ENCODE results near the gene MYG1. TPM values are rescaled to one million over a fixed set of nuclear protein-coding genes. Genes with fewer than 3 reads are reported as not detected.

MYG1 gene
- total and polyA plus RNA-seq, 2 donors (not counting 3 experiments of a cell fraction or from before 2014, with no cell fraction given): 65.5 to 65.8 TPM

- Histone ChIP-seq H3K4me3 (replicated peaks in 1 of 3; ENCODE audit: insufficient read depth in 1 of 3, low read depth in 1 of 3, low read length in 3 of 3) (peak overlapping the region; percentile 8 to 65 (median 57)), H3K36me3 (ENCODE audit: control insufficient read depth in 2 of 2, extremely low read depth in 1 of 2, insufficient read depth in 2 of 2, low read length in 2 of 2) (peaks cover 3 to 12% of the 10 kb centered on the region in 2 experiments), H3K9me1 (replicated peaks; ENCODE audit: control insufficient read depth, extremely low read depth, insufficient read depth, low read length) (no peaks in the 10 kb centered on the region), H3K79me2 (ENCODE audit: control insufficient read depth, insufficient read depth, low read length) (peaks cover 32% of the 10 kb centered on the region), H3K9ac (replicated peaks; ENCODE audit: extremely low read depth, insufficient read depth, low read length) (peak overlapping the region; percentile 46), H2AFZ (ENCODE audit: low read depth, low read length) (peak overlapping the region; percentile 0), H3K27me3 (ENCODE audit: control insufficient read depth in 2 of 2, insufficient read depth in 2 of 2, low read length in 2 of 2) (no peaks in the 10 kb centered on the region), H3K9me3 (replicated peaks; ENCODE audit: control insufficient read depth, insufficient read depth, low read length) (no peaks in the 10 kb centered on the region), H3K4me1 (ENCODE audit: control insufficient read depth, extremely low read depth, insufficient read depth, low read length) (peaks cover 30% of the 10 kb centered on the region), H3K27ac (ENCODE audit: insufficient read depth, low read depth, low read length) (peak overlapping the region; percentile 9), H4K20me1 (replicated peaks; ENCODE audit: control insufficient read depth, extremely low read depth, insufficient read depth, low read length) (no peaks in the 10 kb centered on the region), H3K4me2 (ENCODE audit: insufficient read depth, low read length) (peak overlapping the region; percentile 72)
- intact Hi-C loops (cut with micrococcal nuclease) (no loop called here), dilution Hi-C loops (cut with MboI; ENCODE audit: extremely low pct_ligation_motif_present, low sequenced_read_pairs) (no loop called here)
- ChIA-PET CTCF (interaction anchor here (0.7 to 5.1 kb wide), 8 partner anchors 10 to 208 kb away, joined by 3 to 49 read pairs (median 5); partner anchors contain the start of gene AAAS), POLR2A (interaction anchor here (1.0 kb wide), 1 partner anchor 8 kb away, joined by 4 read pairs; no protein-coding TSS in a partner anchor)
- TF ChIP-seq GATA2 (IDR thresholded peaks at IDR 0.05; ENCODE audit: insufficient read depth, insufficient read length, low read depth, low read length) (no peak), FOS (IDR thresholded peaks at IDR 0.05; ENCODE audit: borderline replicate concordance, insufficient read depth, low read length) (no peak), CTCF (IDR thresholded peaks at IDR 0.05; ENCODE audit: extremely low read depth in 1 of 2, insufficient read depth in 1 of 2, low read depth in 1 of 2, low read length in 2 of 2) (no peak), POLR2A (IDR thresholded peaks at IDR 0.05; ENCODE audit: low read depth, low read length) (no peak), EZH2 (IDR thresholded peaks at IDR 0.05; ENCODE audit: borderline replicate concordance, low read depth, low read length, severe bottlenecking) (no peak), POLR2AphosphoS5 (IDR thresholded peaks at IDR 0.05; ENCODE audit: insufficient read depth, low read depth, low read length) (no peak)
- TF ChIP-seq, protein P1, sequence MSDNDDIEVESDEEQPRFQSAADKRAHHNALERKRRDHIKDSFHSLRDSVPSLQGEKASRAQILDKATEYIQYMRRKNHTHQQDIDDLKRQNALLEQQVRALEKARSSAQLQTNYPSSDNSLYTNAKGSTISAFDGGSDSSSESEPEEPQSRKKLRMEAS (IDR thresholded peaks at IDR 0.05; ENCODE audit: insufficient read depth, insufficient read length): no peak
- peak; percentile 35 for FAIRE-seq
- BruUV-seq (replicated peaks): no TSS peak
- peak; percentile 9 for DNase-seq (ENCODE audit: low read depth, low spot score)
Measured at GRCh38 chr12:53300187-53300586, 692 bp downstream of the MYG1 start.

All from endothelial cell of umbilical vein (primary cell).